ENCODE measurements around the gene FMNL2. TPM values are rescaled to one million over a fixed set of nuclear protein-coding genes. Genes with fewer than 3 reads are reported as not detected.

Gene FMNL2
- total RNA-seq, 3 donors from 2014 or later = 0.63 to 3.2 (median 1.4) TPM

- DNase-seq (no peak), ATAC-seq (peak; percentile 53 to 62)
- Mint-ChIP-seq H3K9me3 (no peaks in the 10 kb centered on the region), H3K4me3 (no peak overlapping the region), H3K27me3 (ENCODE audit: low read depth) (peaks cover 16% of the 10 kb centered on the region), H3K36me3 (ENCODE audit: insufficient read depth) (no peaks in the 10 kb centered on the region), H3K4me1 (ENCODE audit: low read depth) (peaks cover 4% of the 10 kb centered on the region)
Observed at GRCh38 chr2:152564754-152565551, 230.0 kb downstream of the FMNL2 start.

GRCh38 chr2:152565884-152566727 is 231.1 kb downstream of the FMNL2 start:
- Mint-ChIP-seq H3K9me3 (no peaks in the 10 kb centered on the region), H3K4me1 (ENCODE audit: low read depth) (peaks cover 4% of the 10 kb centered on the region), H3K27me3 (ENCODE audit: low read depth) (peaks cover 16% of the 10 kb centered on the region), H3K36me3 (ENCODE audit: insufficient read depth) (no peaks in the 10 kb centered on the region), H3K4me3 (no peak overlapping the region)
- ATAC-seq = no peak
- no peak for DNase-seq

- Mint-ChIP-seq H3K27me3 (ENCODE audit: low read depth) (peaks cover 13% of the 10 kb centered on the region), H3K4me3 (no peak overlapping the region), H3K36me3 (ENCODE audit: insufficient read depth) (no peaks in the 10 kb centered on the region), H3K4me1 (ENCODE audit: low read depth) (peaks cover 4% of the 10 kb centered on the region), H3K9me3 (no peaks in the 10 kb centered on the region)
- DNase-seq = no peak
- ATAC-seq = no peak
Observed at GRCh38 chr2:152566728-152567069, 231.7 kb downstream of the FMNL2 start.

- Mint-ChIP-seq H3K36me3 (ENCODE audit: insufficient read depth) (no peaks in the 10 kb centered on the region), H3K4me1 (ENCODE audit: low read depth) (peaks cover 6% of the 10 kb centered on the region), H3K4me3 (no peak overlapping the region), H3K9me3 (no peaks in the 10 kb centered on the region), H3K27me3 (ENCODE audit: low read depth) (peaks cover 12% of the 10 kb centered on the region)
- no peak for DNase-seq
- no peak for ATAC-seq
Observed at GRCh38 chr2:152568531-152568930, 233.6 kb downstream of the FMNL2 start.

GRCh38 chr2:152569186-152569585 is 234.2 kb downstream of the FMNL2 start:
- Mint-ChIP-seq H3K4me1 (ENCODE audit: low read depth) (peaks cover 6% of the 10 kb centered on the region), H3K27me3 (ENCODE audit: low read depth) (peaks cover 12% of the 10 kb centered on the region), H3K36me3 (ENCODE audit: insufficient read depth) (no peaks in the 10 kb centered on the region), H3K9me3 (no peaks in the 10 kb centered on the region), H3K4me3 (no peak overlapping the region)
- ATAC-seq = no peak
- DNase-seq = no peak

- peaks cover 2% of the 10 kb centered on the region for H3K4me1 Mint-ChIP-seq (ENCODE audit: low read depth)
- peaks cover 3% of the 10 kb centered on the region for H3K27me3 Mint-ChIP-seq (ENCODE audit: low read depth)
- H3K36me3 Mint-ChIP-seq (ENCODE audit: insufficient read depth) = no peaks in the 10 kb centered on the region
- no peak for ATAC-seq
- DNase-seq = no peak
- no peaks in the 10 kb centered on the region for H3K9me3 Mint-ChIP-seq
- H3K4me3 Mint-ChIP-seq = no peak overlapping the region
Observed at GRCh38 chr2:152571048-152571766, 236.2 kb downstream of the FMNL2 start.

- DNase-seq = no peak
- Mint-ChIP-seq H3K4me1 (ENCODE audit: low read depth) (peaks cover 2% of the 10 kb centered on the region), H3K27me3 (ENCODE audit: low read depth) (peaks cover 3% of the 10 kb centered on the region), H3K36me3 (ENCODE audit: insufficient read depth) (no peaks in the 10 kb centered on the region), H3K4me3 (no peak overlapping the region), H3K9me3 (no peaks in the 10 kb centered on the region)
- ATAC-seq = no peak
Observed at GRCh38 chr2:152572031-152572430, 237.1 kb downstream of the FMNL2 start.

- Mint-ChIP-seq H3K27me3 (ENCODE audit: low read depth) (peaks cover 3% of the 10 kb centered on the region), H3K4me1 (ENCODE audit: low read depth) (peaks cover 2% of the 10 kb centered on the region), H3K4me3 (no peak overlapping the region), H3K9me3 (no peaks in the 10 kb centered on the region), H3K36me3 (ENCODE audit: insufficient read depth) (no peaks in the 10 kb centered on the region)
- peak; percentile 91 to 93 for ATAC-seq
- DNase-seq = no peak
Observed at GRCh38 chr2:152573168-152573567, 238.2 kb downstream of the FMNL2 start.

GRCh38 chr2:152577579-152577978 is 242.6 kb downstream of the FMNL2 start:
- Mint-ChIP-seq H3K4me3 (no peak overlapping the region), H3K9me3 (no peaks in the 10 kb centered on the region), H3K27me3 (ENCODE audit: low read depth) (no peaks in the 10 kb centered on the region), H3K4me1 (ENCODE audit: low read depth) (peaks cover 2% of the 10 kb centered on the region), H3K36me3 (ENCODE audit: insufficient read depth) (no peaks in the 10 kb centered on the region)
- no peak for DNase-seq
- ATAC-seq = no peak

- ATAC-seq (no peak), DNase-seq (no peak)
- Mint-ChIP-seq H3K27me3 (ENCODE audit: low read depth) (peaks cover 4% of the 10 kb centered on the region), H3K4me1 (ENCODE audit: low read depth) (no peaks in the 10 kb centered on the region), H3K9me3 (no peaks in the 10 kb centered on the region), H3K4me3 (no peak overlapping the region), H3K36me3 (ENCODE audit: insufficient read depth) (no peaks in the 10 kb centered on the region)
Observed at GRCh38 chr2:152578573-152578972, 243.6 kb downstream of the FMNL2 start.

- Mint-ChIP-seq H3K36me3 (ENCODE audit: insufficient read depth) (no peaks in the 10 kb centered on the region), H3K27me3 (ENCODE audit: low read depth) (peaks cover 4% of the 10 kb centered on the region), H3K4me1 (ENCODE audit: low read depth) (no peaks in the 10 kb centered on the region), H3K9me3 (no peaks in the 10 kb centered on the region), H3K4me3 (no peak overlapping the region)
- DNase-seq (no peak), ATAC-seq (no peak)
Observed at GRCh38 chr2:152580714-152581113, 245.7 kb downstream of the FMNL2 start.

- no peak for ATAC-seq
- Mint-ChIP-seq H3K9me3 (no peaks in the 10 kb centered on the region), H3K4me1 (ENCODE audit: low read depth) (no peaks in the 10 kb centered on the region), H3K4me3 (no peak overlapping the region), H3K36me3 (ENCODE audit: insufficient read depth) (no peaks in the 10 kb centered on the region), H3K27me3 (ENCODE audit: low read depth) (peaks cover 7% of the 10 kb centered on the region)
- no peak for DNase-seq
Observed at GRCh38 chr2:152581360-152581759, 246.4 kb downstream of the FMNL2 start.

GRCh38 chr2:152582081-152582480 is 247.1 kb downstream of the FMNL2 start:
- no peak for ATAC-seq
- Mint-ChIP-seq H3K27me3 (ENCODE audit: low read depth) (peaks cover 7% of the 10 kb centered on the region), H3K4me1 (ENCODE audit: low read depth) (no peaks in the 10 kb centered on the region), H3K9me3 (no peaks in the 10 kb centered on the region), H3K36me3 (ENCODE audit: insufficient read depth) (no peaks in the 10 kb centered on the region), H3K4me3 (no peak overlapping the region)
- no peak for DNase-seq

GRCh38 chr2:152583512-152584229 is 248.7 kb downstream of the FMNL2 start:
- Mint-ChIP-seq H3K27me3 (ENCODE audit: low read depth) (peaks cover 7% of the 10 kb centered on the region), H3K36me3 (ENCODE audit: insufficient read depth) (no peaks in the 10 kb centered on the region), H3K4me1 (ENCODE audit: low read depth) (no peaks in the 10 kb centered on the region), H3K9me3 (no peaks in the 10 kb centered on the region), H3K4me3 (no peak overlapping the region)
- no peak for ATAC-seq
- DNase-seq = no peak
